DND-41 (cell line): Measurements from ENCODE around the gene ZRANB1.

Source experiments
- CTCF ChIP-seq: IDR thresholded peaks from 2 replicates; pipeline ENCODE4 v1.5.1; 2012; ENCODE audit warnings: borderline replicate concordance, low read length, moderate library complexity, mild to moderate bottlenecking; ENCODE audit not compliant: poor library complexity, severe bottlenecking; ENCODE audit errors: extremely low read depth
- EZH2 ChIP-seq: IDR thresholded peaks from 3 replicates; pipeline ENCODE4 v1.6.1; 2012; ENCODE audit warnings: borderline replicate concordance, low read depth, mild to moderate bottlenecking, moderate library complexity, low read length, inconsistent platforms; ENCODE audit not compliant: severe bottlenecking

GRCh38 chr10:124983321-124983720, 41.4 kb downstream of the ZRANB1 start:
- TF ChIP-seq CTCF, result no peak
- no peak for TF ChIP-seq EZH2
